Gastroesophageal sphincter (tissue), 4 donors: Measurements from ENCODE around the gene CETN3. TPM values are rescaled to one million over a fixed set of nuclear protein-coding genes. Genes with fewer than 3 reads are reported as not detected.

Experiments
- ATAC-seq: fragments of 150-250 bp; one replicate; pipeline ENCODE4 v1.9.1; 2016; ENCODE audit warnings: mild to moderate bottlenecking, moderate library complexity
- H3K27ac ChIP-seq, 4 donors: fragments of 200-600 bp; sonication (generic) in 3 of 4; 1 replicate in 3 of 4; 2 replicates in 1 of 4; pipeline ENCODE4 v1.5.1; 2016 to 2019
- H3K27me3 ChIP-seq: fragments of 200-600 bp; sonication (generic); one replicate; pipeline ENCODE4 v1.5.1; 2019
- H3K36me3 ChIP-seq, 2 donors: fragments of 200-600 bp; sonication (generic); one replicate each; pipeline ENCODE4 v1.5.1; 2019; ENCODE audit warnings: control low read depth in 1 of 2
- H3K4me1 ChIP-seq, 3 donors: fragments of 200-600 bp; sonication (generic); 1 replicate in 2 of 3; 2 replicates in 1 of 3; pipeline ENCODE4 v1.5.1; 2016 to 2019; ENCODE audit warnings: control low read depth in 2 of 3
- H3K4me3 ChIP-seq, 2 donors: fragments of 200-600 bp; sonication (generic); one replicate each; pipeline ENCODE4 v1.5.1; 2019; ENCODE audit warnings: mild to moderate bottlenecking in 1 of 2, moderate library complexity in 1 of 2
- H3K9me3 ChIP-seq, 3 donors: fragments of 200-600 bp; sonication (generic); one replicate each; pipeline ENCODE4 v1.5.1; 2017 to 2019; ENCODE audit warnings: control low read depth in 2 of 3
- EP300 ChIP-seq: sonication (generic); formaldehyde crosslinking; IDR thresholded peaks from one replicate; pipeline ENCODE4 v1.6.1; 2017; ENCODE audit warnings: antibody characterized with exemption, mild to moderate bottlenecking
- POLR2A ChIP-seq, 2 donors: fragments of 450-650 bp; IDR thresholded peaks; one replicate each; pipeline ENCODE4 v1.6.1; 2017; ENCODE audit warnings: antibody characterized with exemption in 2 of 2, mild to moderate bottlenecking in 2 of 2, moderate library complexity in 1 of 2
- POLR2AphosphoS5 ChIP-seq: sonication (generic); formaldehyde crosslinking; IDR thresholded peaks from one replicate; pipeline ENCODE4 v1.6.1; 2017; ENCODE audit warnings: antibody characterized with exemption
- WGBS, 2 donors: methylation state at CpG; one replicate each; pipeline ENCODE4 v1.1.5; 2018; ENCODE audit warnings: low coverage in 1 of 2; 5-methylcytosine and 5-hydroxymethylcytosine counted together
- total RNA-seq, 4 donors: library from RNA; depleted of rRNA; stranded (reverse); fragments of >200 nt; gene quantifications; one replicate each; pipeline ENCODE4 v1.1.0, GENCODE V29; 2016
- TF ChIP-seq, protein P1 (sequence below), 4 experiments: fragments of 200-600 bp in 2 of 4; fragments of 450-650 bp in 2 of 4; sonication (generic) in 1 of 4; IDR thresholded peaks; one replicate each; pipeline ENCODE4 v1.5.1; 2017 to 2019; ENCODE audit warnings: antibody characterized with exemption in 4 of 4, mild to moderate bottlenecking in 2 of 4, moderate library complexity in 2 of 4

Gene CETN3
- total RNA-seq, 4 donors from 2014 or later, result 7.5 to 16.0 (median 8.7) TPM

DNA sequence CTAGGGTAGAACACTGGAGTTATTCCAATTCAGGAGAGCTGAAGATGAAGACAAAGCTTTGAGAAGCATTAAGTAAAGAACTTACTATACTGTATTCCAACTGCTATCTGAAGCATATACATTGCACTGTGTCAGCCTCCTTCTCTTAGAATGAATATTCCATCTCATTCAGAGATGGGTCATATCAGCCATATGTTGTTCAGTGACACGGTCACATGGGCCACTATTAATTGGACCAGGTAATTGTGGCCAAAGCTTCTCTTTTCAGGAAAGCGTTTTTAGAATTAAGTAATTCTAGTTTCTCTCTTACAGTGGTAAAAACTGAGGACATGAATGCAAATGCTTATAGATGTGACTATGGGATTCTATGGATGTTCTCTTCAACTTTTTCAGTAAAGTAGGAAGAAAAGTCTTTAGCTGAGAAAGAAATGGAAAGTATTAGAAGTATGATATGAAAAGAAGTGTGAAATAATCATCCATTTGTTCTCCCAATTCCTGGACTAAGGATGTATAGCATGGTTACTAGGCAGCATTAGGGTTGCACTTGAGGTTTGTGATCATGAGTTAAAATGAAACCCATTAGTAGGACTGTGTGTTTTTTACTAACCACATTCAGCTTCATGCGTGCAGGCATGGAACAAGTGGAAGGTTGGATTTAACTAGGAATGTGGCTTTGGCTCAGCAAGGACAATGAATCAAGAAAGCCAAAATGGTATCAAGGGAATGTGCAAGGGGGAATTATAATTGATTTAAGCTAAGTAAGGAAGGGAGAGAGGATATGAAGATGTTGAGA lies 40.9 kb downstream of the CETN3 start:
- TF ChIP-seq EP300, result no peak
- no peak for TF ChIP-seq POLR2A (IDR thresholded peaks at IDR 0.05)
- TF ChIP-seq, protein P1, sequence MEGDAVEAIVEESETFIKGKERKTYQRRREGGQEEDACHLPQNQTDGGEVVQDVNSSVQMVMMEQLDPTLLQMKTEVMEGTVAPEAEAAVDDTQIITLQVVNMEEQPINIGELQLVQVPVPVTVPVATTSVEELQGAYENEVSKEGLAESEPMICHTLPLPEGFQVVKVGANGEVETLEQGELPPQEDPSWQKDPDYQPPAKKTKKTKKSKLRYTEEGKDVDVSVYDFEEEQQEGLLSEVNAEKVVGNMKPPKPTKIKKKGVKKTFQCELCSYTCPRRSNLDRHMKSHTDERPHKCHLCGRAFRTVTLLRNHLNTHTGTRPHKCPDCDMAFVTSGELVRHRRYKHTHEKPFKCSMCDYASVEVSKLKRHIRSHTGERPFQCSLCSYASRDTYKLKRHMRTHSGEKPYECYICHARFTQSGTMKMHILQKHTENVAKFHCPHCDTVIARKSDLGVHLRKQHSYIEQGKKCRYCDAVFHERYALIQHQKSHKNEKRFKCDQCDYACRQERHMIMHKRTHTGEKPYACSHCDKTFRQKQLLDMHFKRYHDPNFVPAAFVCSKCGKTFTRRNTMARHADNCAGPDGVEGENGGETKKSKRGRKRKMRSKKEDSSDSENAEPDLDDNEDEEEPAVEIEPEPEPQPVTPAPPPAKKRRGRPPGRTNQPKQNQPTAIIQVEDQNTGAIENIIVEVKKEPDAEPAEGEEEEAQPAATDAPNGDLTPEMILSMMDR (IDR thresholded peaks at IDR 0.05), result no peak
- TF ChIP-seq POLR2AphosphoS5, result no peak

DNA sequence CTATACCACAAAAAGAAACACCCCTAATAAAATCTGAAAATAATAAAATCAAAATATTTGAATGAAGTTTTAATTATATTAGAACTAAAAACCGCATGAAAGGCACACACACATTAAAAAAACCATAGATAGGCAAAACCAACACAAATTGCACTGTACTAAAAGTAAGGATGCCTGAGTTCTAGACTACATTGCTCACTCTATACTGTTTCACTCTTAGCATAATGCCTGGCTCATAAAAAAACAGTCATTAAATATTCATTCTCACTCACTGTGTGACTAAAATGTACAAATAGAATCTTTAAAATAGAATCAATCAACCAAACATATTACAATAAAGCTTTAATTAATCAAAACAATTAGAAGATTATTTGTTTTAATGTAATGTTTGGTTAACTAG lies 41.7 kb downstream of the CETN3 start:
- Histone ChIP-seq H3K4me1 (no peaks in the 10 kb centered on the region), H3K36me3 (no peaks in the 10 kb centered on the region), H3K9me3 (peaks cover 0 to 12% (median 0%) of the 10 kb centered on the region in 3 donors), H3K27me3 (peaks cover 6% of the 10 kb centered on the region), H3K4me3 (no peak overlapping the region), H3K27ac (no peak overlapping the region)
- no peak for TF ChIP-seq POLR2A (IDR thresholded peaks at IDR 0.05)
- TF ChIP-seq, protein P1 (IDR thresholded peaks at IDR 0.05), result no peak
- no peak for TF ChIP-seq POLR2AphosphoS5
- no peak for TF ChIP-seq EP300
- 89 to 90% methylated on average over 1 of the region's 1 CpG for WGBS, 2 donors
- ATAC-seq, result no peak

More for the DNA sequence above, 40.9 kb downstream of the CETN3 start:
- 76 to 91% methylated on average over 2 to 3 of the region's 3 CpGs for WGBS, 2 donors
- H3K36me3 ChIP-seq, result no peaks in the 10 kb centered on the region
- H3K27me3 ChIP-seq, result peaks cover 6% of the 10 kb centered on the region
- no peak overlapping the region for H3K4me3 ChIP-seq
- peaks cover 0 to 12% (median 0%) of the 10 kb centered on the region in 3 donors for H3K9me3 ChIP-seq
- no peaks in the 10 kb centered on the region for H3K4me1 ChIP-seq
- no peak for ATAC-seq
- H3K27ac ChIP-seq, result no peak overlapping the region

DNA sequence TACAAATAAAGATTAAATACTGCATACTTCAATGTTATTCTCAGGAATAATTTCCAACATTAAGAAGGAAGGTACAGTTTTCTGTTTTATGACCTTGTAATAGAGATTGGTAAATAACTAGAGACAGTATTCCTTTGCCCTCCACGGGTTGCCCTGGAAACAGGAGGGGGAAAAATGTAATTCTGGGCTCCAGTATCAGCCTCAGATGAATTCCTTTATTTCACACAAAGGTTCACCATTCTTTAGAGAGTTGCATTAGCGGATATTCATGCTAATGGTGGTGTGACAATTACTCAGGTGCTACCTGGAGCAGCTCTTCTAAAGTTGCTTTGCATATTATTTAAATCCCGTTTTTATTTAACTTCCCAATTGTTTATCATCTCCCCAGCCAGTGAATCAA lies 42.6 kb downstream of the CETN3 start:
- H3K27ac ChIP-seq, result no peak overlapping the region
- ATAC-seq, result no peak
- no peaks in the 10 kb centered on the region for H3K4me1 ChIP-seq
- H3K36me3 ChIP-seq, result no peaks in the 10 kb centered on the region
- no peak overlapping the region for H3K4me3 ChIP-seq
- H3K9me3 ChIP-seq, result peaks cover 0 to 12% (median 0%) of the 10 kb centered on the region in 3 donors
- peaks cover 6% of the 10 kb centered on the region for H3K27me3 ChIP-seq
- 54 to 63% methylated on average over 3 of the region's 3 CpGs for WGBS, 2 donors
- TF ChIP-seq, protein P1 (IDR thresholded peaks at IDR 0.05), result no peak
- TF ChIP-seq EP300 (no peak), POLR2A (IDR thresholded peaks at IDR 0.05) (no peak), POLR2AphosphoS5 (no peak)

DNA sequence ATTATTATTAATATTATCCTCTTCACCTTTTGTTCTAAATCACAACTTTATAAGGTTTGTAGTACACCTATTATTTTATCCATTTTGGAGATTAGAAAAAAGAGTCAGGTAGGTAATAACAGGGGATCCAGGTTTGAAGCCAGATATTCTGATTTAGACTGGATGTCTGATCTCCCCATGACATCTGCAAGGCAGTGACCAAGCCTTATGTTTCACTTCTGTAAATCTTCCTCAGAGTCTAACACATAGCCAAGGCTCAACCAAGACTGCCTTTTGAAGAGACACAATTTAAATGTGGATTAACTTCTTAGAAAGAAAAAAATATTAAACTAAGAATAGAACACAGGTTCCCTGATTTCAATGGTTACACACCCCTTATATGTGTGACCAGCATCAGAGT lies 44.2 kb downstream of the CETN3 start:
- no peaks in the 10 kb centered on the region for H3K36me3 ChIP-seq
- H3K27ac ChIP-seq, result no peak overlapping the region
- TF ChIP-seq EP300 (no peak), POLR2A (IDR thresholded peaks at IDR 0.05) (no peak), POLR2AphosphoS5 (no peak)
- TF ChIP-seq, protein P1 (IDR thresholded peaks at IDR 0.05), result no peak
- no peaks in the 10 kb centered on the region for H3K9me3 ChIP-seq
- H3K4me1 ChIP-seq, result no peaks in the 10 kb centered on the region
- no peak overlapping the region for H3K4me3 ChIP-seq
- no peaks in the 10 kb centered on the region for H3K27me3 ChIP-seq
- no peak for ATAC-seq
